DMS153 treated with DMSO at 0.1 percent for 48 hours (cell line): ENCODE data around the gene CPNE5.
"Not testable (repeated sequence)": the region's sequence is repeated elsewhere in the genome, so short reads cannot be mapped to it uniquely, and the experiment has no call there.

Experiments
- DNase-seq: peaks from one replicate; lab custom pipeline; 2025; ENCODE audit not compliant: unreplicated experiment; lab: John Stamatoyannopoulos, UW

The CPNE5 gene

DNA sequence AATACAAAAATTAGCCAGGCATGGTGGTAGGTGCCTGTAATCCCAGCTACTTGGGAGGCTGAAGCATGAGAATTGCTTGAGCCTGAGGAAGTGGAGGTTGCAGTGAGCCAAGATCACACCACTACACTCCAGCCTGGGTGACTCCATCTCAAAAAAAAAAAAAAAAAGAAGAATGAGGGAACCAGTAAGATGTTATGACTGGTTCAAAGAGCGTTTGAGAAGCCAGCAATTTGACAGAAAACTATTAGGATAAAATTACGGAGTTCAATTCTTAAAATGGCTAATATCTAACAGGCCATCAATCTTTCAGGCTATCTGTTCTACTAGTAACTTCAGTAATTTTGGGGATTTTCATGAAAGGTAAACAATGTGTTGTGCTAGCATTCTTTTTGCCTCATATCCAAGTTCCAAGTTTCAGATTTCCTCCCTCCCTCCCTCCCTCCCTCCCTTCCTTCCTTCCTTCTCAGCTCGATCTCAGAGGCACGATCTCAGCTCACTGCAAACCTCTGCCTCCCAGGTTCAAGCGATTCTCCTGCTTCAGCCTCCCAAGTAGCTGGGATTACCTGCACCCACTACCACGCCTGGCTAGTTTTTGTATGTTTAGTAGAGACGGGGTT lies 134.2 kb downstream of the CPNE5 start:
- not testable (repeated sequence) for DNase-seq

DNA sequence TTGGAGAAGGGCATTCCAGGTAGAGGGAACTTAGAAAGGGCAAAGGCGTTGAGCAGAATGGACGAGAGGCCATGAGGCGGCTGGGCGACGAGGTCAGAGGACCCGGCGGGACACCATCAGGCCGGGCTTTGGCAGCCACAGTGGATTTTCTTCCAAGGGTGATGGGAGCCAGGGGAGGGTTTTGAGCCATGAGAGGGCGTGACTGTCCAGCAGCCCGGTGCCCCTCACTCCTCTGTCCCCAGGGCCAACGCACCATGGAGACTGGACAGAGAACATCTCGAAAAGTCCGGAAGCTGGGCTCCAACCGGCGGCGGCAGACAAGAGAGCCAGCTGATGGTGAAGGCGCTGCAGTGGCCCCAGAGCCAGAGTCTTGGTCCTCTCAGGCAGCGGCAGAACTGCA lies 135.3 kb downstream of the CPNE5 start:
- no peak for DNase-seq

DNA sequence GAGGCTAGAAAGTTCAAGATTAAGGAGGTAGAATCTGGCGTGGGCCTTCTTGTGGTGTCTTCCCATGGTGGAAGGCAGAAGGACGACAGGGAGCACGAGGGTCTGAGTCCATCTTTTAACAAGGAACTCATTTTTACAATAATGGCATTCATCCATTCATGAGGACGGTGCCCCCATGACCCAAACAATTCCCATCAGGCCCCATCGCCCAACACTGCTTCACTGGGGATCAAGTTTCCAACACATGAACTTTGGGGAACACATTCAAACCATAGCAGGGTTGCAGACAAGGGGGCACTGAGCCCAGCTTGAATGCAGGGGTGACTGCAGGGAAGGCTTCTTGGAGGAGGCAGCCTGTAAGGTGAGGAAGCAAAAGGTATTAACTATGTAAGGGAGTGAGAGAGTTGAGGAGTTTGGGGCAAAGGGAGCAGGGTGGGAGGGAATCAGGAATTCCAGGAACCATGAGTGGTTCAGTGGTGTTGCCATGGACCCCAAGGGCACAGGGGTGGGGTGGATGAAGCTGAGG lies 136.1 kb downstream of the CPNE5 start:
- DNase-seq, result no peak

DNA sequence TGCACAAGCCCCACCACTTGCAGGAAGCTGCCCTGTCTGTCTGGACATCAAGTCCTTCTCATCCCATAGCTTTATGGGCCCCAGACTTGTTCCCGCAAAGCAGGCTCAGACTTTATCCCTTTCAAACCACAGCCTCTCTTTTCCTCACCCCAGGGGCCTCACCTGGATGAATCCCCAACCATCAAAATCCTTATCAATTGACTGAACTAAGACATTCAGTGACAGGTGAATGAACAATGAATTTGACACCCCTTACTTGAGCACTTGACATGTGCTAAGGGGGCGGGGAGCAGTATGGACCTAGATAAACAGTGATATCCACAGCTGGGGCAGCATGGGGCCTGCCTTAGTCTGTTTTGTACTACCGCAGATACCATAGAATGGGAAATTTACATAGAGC lies 136.6 kb downstream of the CPNE5 start:
- no peak for DNase-seq

DNA sequence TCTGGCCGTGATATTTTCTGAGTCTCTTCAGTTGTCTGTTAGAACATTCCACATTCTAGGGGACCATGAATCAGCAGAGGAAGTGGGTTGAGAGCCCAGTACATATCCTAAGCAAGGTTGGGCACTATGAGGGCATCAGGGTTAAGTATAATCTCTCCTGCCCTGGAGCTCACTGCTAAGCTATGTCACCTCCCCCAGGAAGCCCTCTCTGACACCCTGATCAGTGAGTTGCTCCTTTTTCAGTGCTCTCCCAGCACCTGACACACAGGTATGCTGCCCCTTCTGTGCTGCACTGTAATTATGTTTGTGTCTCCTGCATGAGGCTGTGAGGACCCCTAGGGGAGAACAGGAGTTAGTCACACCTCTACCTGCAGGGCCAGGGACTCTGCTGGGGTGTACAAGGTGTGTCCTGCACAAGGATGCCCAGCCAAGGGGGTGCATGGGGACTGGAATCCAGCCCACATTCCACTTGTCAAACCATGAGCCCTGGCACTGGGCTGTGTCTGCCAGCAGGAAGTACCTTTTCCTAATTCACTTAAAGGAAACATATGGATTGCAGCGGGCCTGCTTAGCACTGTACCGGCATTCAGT lies 137.7 kb downstream of the CPNE5 start:
- no peak for DNase-seq

DNA sequence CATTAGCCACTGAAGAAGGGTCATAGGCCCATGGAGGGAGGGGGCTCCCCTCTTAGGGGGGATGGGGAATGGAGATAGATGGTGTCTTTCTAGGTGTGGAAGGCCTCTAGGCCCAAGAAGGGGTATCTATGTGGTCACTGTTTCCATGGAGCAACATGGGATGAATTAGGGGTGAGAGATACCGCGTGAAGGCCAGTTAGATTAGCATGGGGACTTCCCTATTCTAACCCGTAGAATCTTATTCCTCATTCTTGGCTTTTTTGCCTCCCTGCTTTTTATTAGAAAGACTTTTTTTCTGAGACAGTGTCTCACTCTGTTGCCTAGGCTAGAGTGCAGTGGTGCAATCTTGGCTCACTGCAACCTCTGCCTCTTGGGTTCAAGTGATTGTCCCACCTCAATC lies 138.4 kb downstream of the CPNE5 start:
- DNase-seq, result no peak

DNA sequence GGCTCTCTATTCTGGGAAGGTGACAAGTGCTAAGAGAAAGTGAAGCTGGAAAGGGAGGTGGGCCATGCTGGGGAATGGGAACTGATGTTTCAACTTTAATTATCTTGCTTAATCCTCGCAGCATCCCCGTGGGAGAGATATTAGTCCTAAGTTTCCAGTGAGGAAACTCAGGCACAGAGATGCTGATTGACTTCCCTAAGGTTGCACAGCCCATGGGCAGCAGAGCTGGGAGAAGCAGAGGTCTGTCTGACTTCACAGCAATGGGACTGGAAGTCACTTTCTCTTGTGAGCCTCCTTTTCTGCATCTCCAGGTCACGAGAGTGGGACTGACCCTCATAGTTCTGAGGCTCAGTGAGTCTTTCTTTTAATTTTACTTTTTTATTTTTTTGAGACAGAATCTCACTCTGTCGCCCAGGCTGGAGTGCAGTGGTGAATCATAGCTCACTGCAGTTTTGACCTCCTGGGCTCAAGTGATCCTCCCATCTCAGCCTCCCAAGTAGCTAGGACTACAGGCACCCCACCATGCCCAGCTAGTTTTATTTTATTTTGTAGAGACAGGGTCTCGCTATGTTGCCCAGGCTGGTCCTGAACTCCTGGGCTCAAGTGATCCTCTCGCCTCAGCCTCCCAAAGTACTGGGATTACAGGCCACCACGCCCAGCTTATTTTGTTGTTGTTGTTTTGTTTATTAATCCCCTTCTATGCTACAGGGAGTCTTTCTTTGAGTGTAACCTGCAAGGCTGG lies 139.0 kb downstream of the CPNE5 start:
- no peak for DNase-seq

DNA sequence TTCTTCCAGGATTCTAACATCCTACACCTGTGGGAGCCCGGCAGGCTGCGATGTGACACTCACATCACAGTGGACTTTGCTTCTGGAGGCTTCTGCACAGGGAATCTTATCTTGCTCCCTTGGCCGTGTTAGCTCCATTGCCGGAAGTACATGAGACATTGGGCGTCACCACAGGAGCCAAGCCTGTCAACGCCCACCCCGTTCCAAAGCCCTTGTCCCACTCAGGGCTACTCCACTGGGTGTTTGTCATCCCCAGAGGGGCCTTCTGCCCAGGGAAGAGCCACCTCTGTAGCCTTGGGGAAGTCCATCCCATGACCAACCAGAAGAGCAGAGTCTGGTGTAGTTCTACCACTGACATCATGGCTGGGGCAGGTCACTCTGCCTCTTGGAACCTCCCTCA lies 139.9 kb downstream of the CPNE5 start:
- no peak for DNase-seq

DNA sequence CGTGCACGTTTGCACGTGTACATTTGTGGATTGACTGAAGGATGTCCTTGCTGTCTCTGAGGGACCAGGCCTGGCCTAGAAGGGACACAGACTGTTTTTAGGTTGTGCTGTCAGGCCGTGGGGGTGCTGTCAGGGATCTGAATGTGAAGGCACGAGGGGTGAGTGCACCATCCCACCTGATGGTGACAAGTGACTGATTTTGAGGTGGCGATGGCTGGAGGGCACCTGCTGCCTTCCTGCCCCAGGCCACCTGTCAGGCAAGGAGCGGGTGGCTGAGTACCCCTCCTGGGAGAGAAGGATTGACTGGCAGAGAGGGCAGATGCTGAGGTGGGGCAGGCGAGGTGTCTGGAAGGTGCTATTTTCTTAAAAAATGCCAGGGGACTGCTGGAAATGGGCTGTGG lies 140.4 kb downstream of the CPNE5 start:
- no peak for DNase-seq

DNA sequence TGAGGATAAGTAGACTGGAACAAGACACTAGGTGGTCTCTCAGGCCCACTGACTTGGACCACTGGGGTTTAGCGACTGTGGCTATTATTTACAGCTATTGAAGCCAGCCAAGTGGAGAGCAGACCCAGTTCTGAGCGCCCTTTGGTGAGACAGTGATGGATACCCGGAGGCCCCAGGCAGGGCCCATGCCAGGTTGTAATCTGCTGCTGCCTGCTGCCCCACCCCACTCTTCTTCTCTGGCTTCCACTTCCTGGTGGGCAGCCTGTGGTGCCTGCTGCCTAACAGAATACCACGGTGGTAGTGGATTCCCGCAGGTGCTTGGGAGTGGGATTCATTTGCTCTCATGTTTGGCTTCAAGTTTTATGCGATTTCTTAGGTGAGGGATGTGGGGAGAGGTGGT lies 141.0 kb downstream of the CPNE5 start:
- DNase-seq, result no peak

DNA sequence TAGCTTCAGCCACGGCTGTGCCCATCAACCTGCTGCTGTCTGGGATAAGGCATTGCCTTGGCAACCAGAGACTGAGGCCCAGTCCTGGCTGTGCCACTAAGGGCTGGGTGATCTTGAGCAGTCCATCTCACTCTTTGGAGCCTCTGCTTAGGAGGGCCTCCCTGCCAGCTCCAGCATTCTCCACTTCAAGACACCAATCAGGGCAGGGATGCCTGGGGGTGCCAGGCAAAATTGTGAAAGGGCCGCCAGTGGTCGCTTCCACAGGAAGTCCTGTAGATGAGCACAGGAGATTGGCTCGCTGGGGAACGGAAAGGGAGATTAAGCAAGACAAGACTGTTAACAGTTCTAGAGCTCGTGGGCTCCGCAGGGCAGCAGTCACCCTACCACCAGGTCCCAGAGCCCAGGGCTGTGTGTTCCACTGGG lies 141.8 kb downstream of the CPNE5 start, which contains the start of gene RAB44:
TSS of gene RAB44 (plus strand) at position 346 of the 423 bp plus-strand sequence. CDS start 6,410 bp downstream, outside the sequence.
- no peak for DNase-seq

DNA sequence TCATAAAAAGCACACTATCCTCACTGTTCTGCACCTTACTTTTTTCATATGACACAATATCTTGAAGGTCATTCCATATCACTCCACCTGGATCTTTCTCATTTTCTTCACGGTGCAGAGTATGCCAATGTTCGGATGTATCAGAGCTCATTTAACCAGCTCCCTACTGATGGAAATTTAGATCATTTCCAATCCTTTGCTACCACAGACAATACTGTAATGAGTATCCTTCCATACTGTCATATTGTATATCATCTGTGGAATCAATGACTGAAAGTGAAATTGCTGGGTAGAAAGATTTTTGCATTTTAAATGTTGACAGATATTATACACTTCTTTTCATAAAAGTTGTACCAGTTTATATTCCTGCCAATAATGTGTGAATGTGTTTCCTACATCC lies 143.8 kb downstream of the CPNE5 start:
- DNase-seq, result no peak

DNA sequence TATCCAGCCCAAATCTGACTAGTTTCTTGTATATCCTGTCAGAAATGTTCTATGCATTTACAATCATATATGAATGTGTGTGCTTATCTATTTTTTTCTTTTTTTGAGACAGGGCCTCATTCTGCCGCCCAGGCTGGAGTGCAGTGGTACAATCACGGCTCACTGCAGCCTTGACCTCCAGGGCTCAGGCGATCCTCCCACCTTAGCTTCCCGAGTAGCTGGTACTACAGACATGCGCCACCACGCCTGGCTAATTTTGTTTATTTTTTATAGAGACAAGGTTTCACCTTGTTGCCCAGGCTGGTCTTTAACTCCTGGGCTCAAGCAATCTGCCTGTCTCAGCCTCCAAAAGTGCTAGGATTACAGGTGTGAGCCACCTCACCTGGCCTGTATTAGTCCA lies 144.6 kb downstream of the CPNE5 start:
- DNase-seq, result no peak

DNA sequence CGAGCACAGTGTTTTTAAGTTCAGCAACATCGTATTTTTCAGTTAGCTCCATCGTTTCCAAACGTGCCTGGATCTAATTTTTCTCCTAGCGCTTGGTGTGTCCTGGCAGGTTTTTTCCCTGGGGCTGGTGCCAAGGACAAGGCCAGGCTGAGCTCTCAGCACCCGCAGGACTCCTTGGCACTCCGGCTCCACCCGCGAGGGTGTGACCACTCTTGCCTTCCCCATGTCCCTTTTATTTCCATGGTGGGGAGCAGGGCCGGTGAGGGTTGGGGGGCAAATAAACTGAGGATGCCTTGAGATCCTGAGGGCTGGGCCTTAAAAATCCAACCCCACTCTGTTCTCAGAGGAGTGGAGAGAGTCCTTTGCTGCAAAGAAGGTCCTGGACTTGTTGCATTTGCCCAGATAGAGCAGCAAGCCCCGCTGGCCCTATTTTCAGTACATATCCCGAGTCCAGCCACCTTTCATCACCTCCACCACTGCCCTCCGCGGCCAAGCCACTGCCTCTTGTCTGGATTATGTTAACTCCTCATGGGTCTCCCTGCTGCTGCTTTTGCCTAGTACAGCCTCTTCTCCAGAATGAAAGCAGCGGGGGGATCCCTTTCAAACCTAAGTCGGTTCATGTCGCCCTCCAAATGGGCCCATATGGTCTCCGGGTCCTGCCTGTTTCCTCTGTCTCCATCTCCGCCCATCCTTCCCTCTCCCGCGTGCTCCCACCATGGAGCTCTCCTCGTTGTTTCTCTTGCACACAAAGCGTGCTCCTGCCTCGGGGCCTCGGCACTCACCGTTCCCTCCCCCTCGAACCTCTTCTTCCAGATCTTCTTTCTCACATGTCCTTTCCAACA lies 146.2 kb downstream of the CPNE5 start:
- DNase-seq, result no peak

DNA sequence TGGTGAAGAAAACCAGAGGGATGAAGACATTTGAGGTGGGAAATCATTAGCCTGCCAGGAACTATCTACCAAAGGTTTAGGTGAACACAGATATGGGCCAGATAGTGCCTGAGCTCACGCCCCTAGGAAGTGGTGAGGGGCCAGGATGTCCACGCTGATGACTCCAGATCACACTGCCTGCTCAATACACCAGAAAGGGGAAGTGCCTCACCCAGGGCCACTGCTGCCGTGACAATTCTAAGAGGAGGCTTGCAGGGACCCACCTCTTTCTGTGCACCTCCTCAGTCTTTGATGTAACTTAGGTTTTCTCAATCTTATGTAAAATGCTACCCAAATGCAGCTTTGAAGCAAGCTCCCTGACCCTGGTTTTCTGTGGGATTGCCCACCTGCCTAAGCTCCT lies 147.0 kb downstream of the CPNE5 start:
- no peak for DNase-seq

DNA sequence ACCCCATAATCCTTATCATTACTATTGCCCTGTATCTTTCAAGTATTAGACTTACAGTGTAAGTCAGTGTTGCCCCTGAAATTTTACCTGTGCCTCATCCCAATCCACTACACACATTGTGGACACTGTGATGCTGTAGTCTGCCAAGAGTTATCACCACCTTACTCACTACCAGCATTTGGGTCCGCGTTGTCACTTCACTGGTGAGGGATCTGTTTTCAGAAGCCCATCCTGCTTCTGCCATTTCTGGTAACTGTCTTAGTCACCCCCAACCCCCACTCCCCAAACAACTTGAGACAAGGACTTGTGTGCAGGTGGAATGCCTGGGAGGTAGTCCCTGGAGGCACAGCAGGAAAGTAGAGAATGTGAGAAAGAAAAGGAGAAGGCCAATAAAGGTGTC lies 147.6 kb downstream of the CPNE5 start:
- no peak for DNase-seq

DNA sequence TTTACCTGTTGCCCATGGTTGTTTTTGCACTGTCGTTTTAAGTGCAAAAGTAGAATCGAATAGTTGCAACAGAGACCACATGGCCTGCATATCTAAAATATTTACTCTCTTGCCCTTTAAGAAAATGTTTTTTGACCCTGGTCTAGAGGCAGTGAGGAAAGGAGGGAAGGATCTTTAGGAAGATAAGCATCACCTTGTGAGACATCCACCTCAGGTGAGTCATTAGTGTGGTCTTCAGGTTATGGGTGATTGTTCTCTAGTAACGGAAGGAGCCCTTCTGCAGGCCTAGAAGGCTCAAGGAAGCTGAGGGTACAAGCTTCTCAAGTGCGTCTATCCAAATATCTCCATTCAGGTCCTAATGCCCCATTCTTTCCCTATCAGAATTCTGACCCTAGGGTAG lies 148.2 kb downstream of the CPNE5 start:
- no peak for DNase-seq
